HTR-8/SVneo (cell line): ENCODE measurements around the gene MICAL3.

Experiments used
- DNase-seq: peaks from one replicate; pipeline ENCODE4 v3.0.0; 2011; ENCODE audit warnings: low spot score, mixed read lengths; ENCODE audit not compliant: insufficient read length
- FAIRE-seq: peaks from 2 replicates; lab custom pipeline; 2011; peaks lifted over from hg19 to GRCh38; lab: Jason Lieb, UNC

Gene MICAL3

GRCh38 chr22:17920145-17920605, 104.2 kb downstream of the MICAL3 start:
- FAIRE-seq (no peak), DNase-seq (no peak)

- FAIRE-seq (no peak), DNase-seq (no peak)
Observed at GRCh38 chr22:17919276-17920144, 104.9 kb downstream of the MICAL3 start.

- no peak for FAIRE-seq
- DNase-seq = no peak
Observed at GRCh38 chr22:17918840-17919239, 105.5 kb downstream of the MICAL3 start.

GRCh38 chr22:17917490-17917983, 106.8 kb downstream of the MICAL3 start:
- FAIRE-seq (no peak), DNase-seq (no peak)

- DNase-seq = no peak
- no peak for FAIRE-seq
Observed at GRCh38 chr22:17916226-17916889, 108.0 kb downstream of the MICAL3 start.

- DNase-seq (no peak), FAIRE-seq (no peak)
Observed at GRCh38 chr22:17915676-17916075, 108.7 kb downstream of the MICAL3 start.

- FAIRE-seq (no peak), DNase-seq (no peak)
Observed at GRCh38 chr22:17915188-17915587, 109.2 kb downstream of the MICAL3 start.

GRCh38 chr22:17914474-17914873, 109.9 kb downstream of the MICAL3 start:
- FAIRE-seq (no peak), DNase-seq (no peak)

- FAIRE-seq = no peak
- DNase-seq = no peak
Observed at GRCh38 chr22:17913801-17914347, 110.5 kb downstream of the MICAL3 start.

GRCh38 chr22:17912945-17913721, 111.2 kb downstream of the MICAL3 start:
- no peak for FAIRE-seq

GRCh38 chr22:17911887-17912286, 112.5 kb downstream of the MICAL3 start:
- FAIRE-seq (no peak), DNase-seq (no peak)

More at GRCh38 chr22:17912945-17913721, 111.2 kb downstream of the MICAL3 start:
- no peak for DNase-seq

GRCh38 chr22:17911312-17911705, 113.1 kb downstream of the MICAL3 start:
- DNase-seq (no peak), FAIRE-seq (no peak)

- peak; percentile 68 for DNase-seq
- FAIRE-seq = no peak
Observed at GRCh38 chr22:17910561-17911311, 113.6 kb downstream of the MICAL3 start.

GRCh38 chr22:17907748-17908051, 116.7 kb downstream of the MICAL3 start:
- DNase-seq (no peak), FAIRE-seq (no peak)

GRCh38 chr22:17906978-17907747, 117.2 kb downstream of the MICAL3 start:
- FAIRE-seq (no peak), DNase-seq (no peak)

- DNase-seq (no peak), FAIRE-seq (no peak)
Observed at GRCh38 chr22:17905445-17905844, 118.9 kb downstream of the MICAL3 start.

GRCh38 chr22:17903564-17904295, 120.6 kb downstream of the MICAL3 start:
- no peak for FAIRE-seq
- DNase-seq = no peak

GRCh38 chr22:17902960-17903359, 121.4 kb downstream of the MICAL3 start:
- no peak for DNase-seq
- FAIRE-seq = no peak
